Spleen (tissue), 11 donors: ENCODE data around the gene USB1. TPM values are rescaled to one million over a fixed set of nuclear protein-coding genes. Genes with fewer than 3 reads are reported as not detected.

ENCODE experiments used
- DNase-seq: peaks from one replicate; pipeline ENCODE4 v3.0.0-alpha.2; 2020
- H3K27ac ChIP-seq, 8 donors: fragments of 200-600 bp; sonication (generic) in 7 of 8; 1 replicate in 4 of 8; 2 replicates in 4 of 8; pipeline versions ENCODE4 v1.5.0 to v1.8.0; 2016 to 2021; ENCODE audit warnings: inconsistent platforms in 4 of 8, mild to moderate bottlenecking in 4 of 8, moderate library complexity in 1 of 8
- H3K27me3 ChIP-seq, 7 donors: fragments of 200-600 bp; sonication (generic) in 6 of 7; replicated peaks in 1 of 7; 1 replicate in 4 of 7; 2 replicates in 3 of 7; pipeline versions ENCODE4 v1.5.0 to v1.8.0; 2016 to 2021; ENCODE audit warnings: inconsistent platforms in 3 of 7, mild to moderate bottlenecking in 1 of 7
- H3K36me3 ChIP-seq, 6 donors: fragments of 200-600 bp; sonication (generic) in 5 of 6; 1 replicate in 4 of 6; 2 replicates in 2 of 6; pipeline versions ENCODE4 v1.5.0 to v1.8.0; 2016 to 2021; ENCODE audit warnings: inconsistent platforms in 2 of 6
- H3K4me1 ChIP-seq, 6 donors: fragments of 200-600 bp; sonication (generic) in 5 of 6; 1 replicate in 3 of 6; 2 replicates in 3 of 6; pipeline versions ENCODE4 v1.5.0 to v1.8.0; 2016 to 2021; ENCODE audit warnings: inconsistent platforms in 3 of 6
- H3K4me3 ChIP-seq, 8 donors: fragments of 200-600 bp; sonication (generic) in 7 of 8; 1 replicate in 4 of 8; 2 replicates in 4 of 8; pipeline versions ENCODE4 v1.5.0 to v1.8.0; 2016 to 2021; ENCODE audit warnings: inconsistent platforms in 4 of 8, mild to moderate bottlenecking in 4 of 8, moderate library complexity in 2 of 8
- H3K9me3 ChIP-seq, 8 donors: fragments of 200-600 bp; sonication (generic) in 7 of 8; 1 replicate in 4 of 8; 2 replicates in 4 of 8; pipeline versions ENCODE4 v1.5.0 to v1.8.0; 2016 to 2021; ENCODE audit warnings: inconsistent platforms in 4 of 8
- POLR2A ChIP-seq, 3 donors: fragments of 450-650 bp; IDR thresholded peaks; one replicate each; pipeline ENCODE4 v1.5.1; 2017; ENCODE audit warnings: antibody characterized with exemption in 3 of 3, mild to moderate bottlenecking in 1 of 3
- POLR2AphosphoS5 ChIP-seq, 3 donors: sonication (generic); formaldehyde crosslinking; IDR thresholded peaks; one replicate each; pipeline ENCODE4 v1.5.1; 2017; ENCODE audit warnings: antibody characterized with exemption in 3 of 3
- WGBS, 5 donors: extraction: QIAGEN DNeasy Blood & Tissue Kit in 3 of 5; methylation state at CpG; one replicate each; pipeline versions ENCODE4 v1.1.5 to v1.1.7; 2013 to 2018; 5-methylcytosine and 5-hydroxymethylcytosine counted together
- intact Hi-C: fragments of 100-400 bp; cut with DNase I; formaldehyde crosslinking; loops from one replicate; pipeline ENCODE4 v1.15.0; 2023; ENCODE audit warnings: low total_unique reads
- polyA plus RNA-seq, 3 donors: library from polyadenylated mRNA; stranded (reverse); fragments of 200-250 nt; gene quantifications; one replicate each; pipeline ENCODE4 v1.2.1, GENCODE V29; 2013
- total RNA-seq, 7 donors: library from RNA; depleted of rRNA in 3 of 7; stranded (reverse); fragments of >200 nt in 3 of 7; fragmentation: NEBNext Ultra II Directional in 4 of 7; extraction: Animal tissue kit (Norgen Biotek cat#: 25700) in 4 of 7; gene quantifications; one replicate each; pipeline versions ENCODE4 v1.1.0 to v1.2.1, GENCODE V29; 2016 to 2021
- TF ChIP-seq, protein P1 (sequence below), 11 experiments: fragments of 200-600 bp in 7 of 11; fragments of 450-650 bp in 4 of 11; sonication (generic) in 4 of 11; IDR thresholded peaks in 8 of 11; conservative IDR thresholded peaks in 3 of 11; 1 replicate in 7 of 11; 2 replicates in 4 of 11; pipeline versions ENCODE4 v1.4.0 to v1.8.0; 2016 to 2021; ENCODE audit warnings: antibody characterized with exemption in 11 of 11, inconsistent platforms in 4 of 11, mild to moderate bottlenecking in 1 of 11
- donor health status: healthy with polysubstance abuse.
- donor health status: DM: no; HTN: no; CAD: no; lungs with moderate emphysema.
- donor health status: DM: no; HTN: no; CAD: no.
- donor health status: Bipolar disorder and iron deficiency.
- donor health status: healthy.
- donor health status: DM: no; HTN: no; CAD: no.
- donor health status: DM: yes; HTN: yes; CAD: no.

The USB1 gene
- total and polyA plus RNA-seq, 10 donors, result 17.7 to 78.4 (median 46.9) TPM

GRCh38 chr16:58042886-58043515, 41.8 kb downstream of the USB1 start:
- intact Hi-C loops, result no loop called here
- TF ChIP-seq, protein P1, sequence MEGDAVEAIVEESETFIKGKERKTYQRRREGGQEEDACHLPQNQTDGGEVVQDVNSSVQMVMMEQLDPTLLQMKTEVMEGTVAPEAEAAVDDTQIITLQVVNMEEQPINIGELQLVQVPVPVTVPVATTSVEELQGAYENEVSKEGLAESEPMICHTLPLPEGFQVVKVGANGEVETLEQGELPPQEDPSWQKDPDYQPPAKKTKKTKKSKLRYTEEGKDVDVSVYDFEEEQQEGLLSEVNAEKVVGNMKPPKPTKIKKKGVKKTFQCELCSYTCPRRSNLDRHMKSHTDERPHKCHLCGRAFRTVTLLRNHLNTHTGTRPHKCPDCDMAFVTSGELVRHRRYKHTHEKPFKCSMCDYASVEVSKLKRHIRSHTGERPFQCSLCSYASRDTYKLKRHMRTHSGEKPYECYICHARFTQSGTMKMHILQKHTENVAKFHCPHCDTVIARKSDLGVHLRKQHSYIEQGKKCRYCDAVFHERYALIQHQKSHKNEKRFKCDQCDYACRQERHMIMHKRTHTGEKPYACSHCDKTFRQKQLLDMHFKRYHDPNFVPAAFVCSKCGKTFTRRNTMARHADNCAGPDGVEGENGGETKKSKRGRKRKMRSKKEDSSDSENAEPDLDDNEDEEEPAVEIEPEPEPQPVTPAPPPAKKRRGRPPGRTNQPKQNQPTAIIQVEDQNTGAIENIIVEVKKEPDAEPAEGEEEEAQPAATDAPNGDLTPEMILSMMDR (IDR thresholded peaks at IDR 0.05 in 8 of 11, conservative IDR thresholded peaks at IDR 0.05 in 3 of 11), result no peak
- no peak for TF ChIP-seq POLR2AphosphoS5 (IDR thresholded peaks at IDR 0.05)
- TF ChIP-seq POLR2A (IDR thresholded peaks at IDR 0.05), result no peak
- Histone ChIP-seq H3K27me3 (no peaks in the 10 kb centered on the region), H3K4me1 (peaks cover 5 to 72% (median 34%) of the 10 kb centered on the region in 6 donors), H3K36me3 (peaks cover 0 to 54% (median 0%) of the 10 kb centered on the region in 6 donors), H3K27ac (peak overlapping the region in 4 of 8 donors; percentile 0 to 72 (median 50)), H3K4me3 (no peak overlapping the region), H3K9me3 (no peaks in the 10 kb centered on the region)
- no peak for DNase-seq
- 91 to 95% (median 94%) methylated on average over 15 to 16 of the region's 16 CpGs for WGBS, 5 donors

DNA sequence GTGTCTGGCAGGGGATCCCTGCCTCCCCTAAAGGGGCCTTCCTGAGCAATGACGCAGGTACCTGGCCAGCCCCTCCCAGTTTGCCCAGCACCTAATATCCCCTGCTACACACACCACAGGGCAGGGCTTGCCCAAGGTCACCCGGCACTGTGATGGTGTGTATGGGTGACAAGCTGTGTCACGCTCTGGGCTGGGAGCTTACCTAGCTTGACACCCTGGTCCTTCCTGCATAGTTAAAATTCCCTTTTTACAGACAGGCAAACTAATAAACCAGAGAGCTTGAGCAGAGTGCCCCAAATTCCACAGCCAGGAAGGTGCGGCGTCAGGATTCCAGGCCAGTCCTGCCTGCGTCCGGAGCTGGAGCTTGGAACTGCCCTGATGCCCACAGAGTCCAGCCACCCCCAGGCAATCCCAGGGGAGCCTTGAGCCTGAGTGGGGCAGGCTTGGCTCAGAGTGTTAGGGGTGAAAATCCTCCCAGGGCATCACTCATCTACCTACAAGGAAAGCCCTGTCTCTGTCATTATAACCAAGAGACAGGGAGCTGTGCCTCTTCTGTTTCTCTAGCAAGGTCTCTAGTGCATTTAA, 42.5 kb downstream of the USB1 start:
- H3K4me3 ChIP-seq, result no peak overlapping the region
- no peaks in the 10 kb centered on the region for H3K27me3 ChIP-seq
- peaks cover 0 to 54% (median 0%) of the 10 kb centered on the region in 6 donors for H3K36me3 ChIP-seq
- no peaks in the 10 kb centered on the region for H3K9me3 ChIP-seq
- TF ChIP-seq POLR2AphosphoS5 (IDR thresholded peaks at IDR 0.05) (no peak), POLR2A (IDR thresholded peaks at IDR 0.05) (no peak)
- TF ChIP-seq, protein P1 (IDR thresholded peaks at IDR 0.05 in 8 of 11, conservative IDR thresholded peaks at IDR 0.05 in 3 of 11), result no peak
- H3K4me1 ChIP-seq, result peaks cover 8 to 72% (median 37%) of the 10 kb centered on the region in 6 donors
- H3K27ac ChIP-seq, result peak overlapping the region in 5 of 8 donors; percentile 4 to 72 (median 39)
- WGBS, 5 donors, result 81 to 85% (median 83%) methylated on average over 5 to 7 of the region's 7 CpGs; no CpG with 5 or more reads in 1 of the 5 donors
- intact Hi-C loops, result no loop called here
- DNase-seq, result no peak

DNA sequence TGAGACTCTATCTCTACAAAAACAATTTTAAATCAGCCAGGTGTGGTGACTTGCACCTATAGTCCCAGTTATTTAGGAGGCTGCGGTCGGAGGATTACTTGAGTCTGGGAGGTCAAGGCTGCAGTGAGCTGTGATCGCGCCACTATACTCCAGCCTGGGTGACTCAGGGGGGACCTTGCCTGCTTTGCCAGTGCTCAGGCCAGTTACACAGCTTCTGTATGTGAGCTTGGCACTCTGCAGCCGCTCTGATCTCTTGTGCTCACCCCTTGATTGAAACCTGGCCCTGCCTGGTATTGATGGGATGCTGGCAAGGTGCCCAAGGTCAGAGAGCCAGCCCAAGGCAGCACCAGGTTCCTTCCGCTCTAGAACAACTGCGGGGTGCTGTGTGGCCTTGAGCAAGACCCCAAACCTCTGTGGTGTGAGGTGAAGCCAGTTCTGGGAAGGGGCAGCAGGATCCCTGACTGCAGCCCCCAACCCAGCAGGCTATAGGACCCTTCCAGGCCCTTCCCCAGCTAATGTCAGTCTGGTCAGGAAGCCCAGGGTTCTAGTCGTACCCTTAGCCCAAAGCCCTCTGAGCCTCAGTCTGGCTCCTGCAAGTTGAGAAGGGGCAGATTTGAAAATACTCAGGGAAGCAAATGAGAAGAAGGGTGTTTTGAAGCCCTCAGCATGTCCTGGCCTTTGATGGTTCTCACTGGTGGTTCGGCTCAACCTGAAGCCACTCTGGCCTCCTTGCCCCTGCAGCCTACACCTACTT, 43.2 kb downstream of the USB1 start:
- Histone ChIP-seq H3K9me3 (no peaks in the 10 kb centered on the region), H3K27me3 (no peaks in the 10 kb centered on the region), H3K36me3 (peaks cover 0 to 54% (median 0%) of the 10 kb centered on the region in 6 donors), H3K4me3 (no peak overlapping the region), H3K27ac (peak overlapping the region in 5 of 8 donors; percentile 15 to 83 (median 39)), H3K4me1 (peaks cover 8 to 73% (median 34%) of the 10 kb centered on the region in 6 donors)
- TF ChIP-seq, protein P1 (IDR thresholded peaks at IDR 0.05 in 8 of 11, conservative IDR thresholded peaks at IDR 0.05 in 3 of 11), result no peak
- TF ChIP-seq POLR2AphosphoS5 (IDR thresholded peaks at IDR 0.05) (no peak), POLR2A (IDR thresholded peaks at IDR 0.05) (no peak)
- 64 to 92% (median 77%) methylated on average over 4 to 9 of the region's 9 CpGs for WGBS, 5 donors
- DNase-seq, result no peak
- intact Hi-C loops, result no loop called here
